H1 (cell line): ENCODE measurements around the gene IFNG-AS1. TPM values are rescaled to one million over a fixed set of nuclear protein-coding genes. Genes with fewer than 3 reads are reported as not detected.

Experiments
- CTCF ChIA-PET: fragments of 300-600 bp; sonication (Branson Sonifier 250); formaldehyde crosslinking; loops from one replicate; lab custom pipeline; 2021; ENCODE audit not compliant: partially characterized antibody; lab: Charles Lee
- POLR2A ChIA-PET: fragments of 300-600 bp; sonication (Branson Sonifier 250); formaldehyde crosslinking; loops from one replicate; lab custom pipeline; 2021; ENCODE audit warnings: inconsistent platforms; ENCODE audit not compliant: partially characterized antibody; lab: Charles Lee
- DNase-seq, 2 experiments: peaks; one replicate each; pipeline versions ENCODE4 v3.0.0 to v3.0.0-alpha.2; 2010 to 2022; ENCODE audit warnings: low spot score in 2 of 2, low read depth in 1 of 2, mixed read lengths in 1 of 2
- FAIRE-seq: peaks from 2 replicates; lab custom pipeline; 2011; peaks lifted over from hg19 to GRCh38; lab: Jason Lieb, UNC
- H2AFZ ChIP-seq: 2 replicates; pipeline ENCODE4 v1.8.1; 2012; ENCODE audit warnings: low read length, inconsistent platforms
- H2AK5ac ChIP-seq: 2 replicates; pipeline ENCODE4 v1.6.1; 2013; ENCODE audit warnings: low read depth, low read length
- H2BK120ac ChIP-seq: replicated peaks from 2 replicates; pipeline ENCODE3; 2013; ENCODE audit warnings: low read depth, low read length, inconsistent platforms
- H2BK12ac ChIP-seq: 2 replicates; pipeline ENCODE4 v1.6.1; 2013; ENCODE audit warnings: low read depth, low read length
- H2BK15ac ChIP-seq: 2 replicates; pipeline ENCODE4 v1.6.1; 2013; ENCODE audit warnings: low read length
- H2BK20ac ChIP-seq: 2 replicates; pipeline ENCODE4 v1.6.1; 2013; ENCODE audit warnings: low read length
- H2BK5ac ChIP-seq: 2 replicates; pipeline ENCODE4 v1.6.1; 2013; ENCODE audit warnings: low read depth, low read length
- H3K14ac ChIP-seq: 2 replicates; pipeline ENCODE4 v1.6.1; 2013; ENCODE audit warnings: inconsistent platforms; ENCODE audit not compliant: insufficient read length
- H3K18ac ChIP-seq: 2 replicates; pipeline ENCODE4 v1.6.1; 2013; ENCODE audit warnings: low read length; ENCODE audit errors: extremely low read depth
- H3K23ac ChIP-seq: 2 replicates; pipeline ENCODE4 v1.6.1; 2013; ENCODE audit warnings: inconsistent platforms; ENCODE audit not compliant: insufficient read length
- H3K23me2 ChIP-seq: 2 replicates; pipeline ENCODE4 v1.6.1; 2013; ENCODE audit warnings: low read depth, low read length
- H3K27ac ChIP-seq: 2 replicates; pipeline ENCODE4 v1.6.1; 2011; ENCODE audit warnings: low read depth, low read length, inconsistent platforms
- H3K27me3 ChIP-seq, 4 experiments: replicated peaks in 1 of 4; 1 replicate in 1 of 4; 2 replicates in 3 of 4; pipeline versions ENCODE4 v1.6.1 to v1.8.1; 2011 to 2013; ENCODE audit warnings: low read length in 3 of 4, mild to moderate bottlenecking in 3 of 4, inconsistent platforms in 2 of 4, mixed read lengths in 2 of 4, moderate library complexity in 1 of 4; ENCODE audit not compliant: control insufficient read depth in 3 of 4, insufficient read depth in 3 of 4; ENCODE audit errors: extremely low read depth in 1 of 4
- H3K36me3 ChIP-seq, 4 experiments: 2 replicates each; pipeline versions ENCODE4 v1.6.1 to v1.8.1; 2011 to 2013; ENCODE audit warnings: mild to moderate bottlenecking in 4 of 4, low read length in 3 of 4, moderate library complexity in 2 of 4, control low read depth in 1 of 4, inconsistent platforms in 1 of 4; ENCODE audit not compliant: insufficient read depth in 4 of 4, control insufficient read depth in 2 of 4
- H3K4ac ChIP-seq: replicated peaks from 2 replicates; pipeline ENCODE3; 2013; ENCODE audit warnings: low read length, low read depth, mixed read lengths, inconsistent platforms; ENCODE audit not compliant: insufficient read length
- H3K4me1 ChIP-seq, 4 experiments: replicated peaks in 1 of 4; 1 replicate in 1 of 4; 2 replicates in 3 of 4; pipeline versions ENCODE4 v1.6.1 to v1.8.1; 2011 to 2013; ENCODE audit warnings: low read length in 3 of 4, inconsistent platforms in 2 of 4, mixed read lengths in 1 of 4; ENCODE audit not compliant: insufficient read depth in 4 of 4, control insufficient read depth in 3 of 4
- H3K4me2 ChIP-seq, 2 experiments: 2 replicates each; pipeline versions ENCODE4 v1.6.1 to v1.8.1; 2011 to 2013; ENCODE audit warnings: low read depth in 2 of 2, low read length in 2 of 2, control low read depth in 1 of 2, inconsistent platforms in 1 of 2, mild to moderate bottlenecking in 1 of 2; ENCODE audit not compliant: insufficient read depth in 1 of 2
- H3K4me3 ChIP-seq, 4 experiments: fragments of 200-600, 300-600 bp in 1 of 4; sonication (generic), shearing (Covaris generic), sonication (Bioruptor Twin) in 1 of 4; 2 replicates each; pipeline versions ENCODE4 v1.5.1 to v1.8.1; 2011 to 2016; ENCODE audit warnings: low read length in 4 of 4, low read depth in 3 of 4, control low read depth in 2 of 4, inconsistent platforms in 2 of 4, mild to moderate bottlenecking in 2 of 4, mixed read lengths in 1 of 4, moderate library complexity in 1 of 4; ENCODE audit not compliant: insufficient read depth in 2 of 4; ENCODE audit errors: extremely low read depth in 1 of 4
- H3K56ac ChIP-seq: replicated peaks from 2 replicates; pipeline ENCODE3; 2013; ENCODE audit warnings: low read depth, mild to moderate bottlenecking, mixed read lengths, low read length, inconsistent platforms; ENCODE audit not compliant: insufficient read length
- H3K79me1 ChIP-seq: 2 replicates; pipeline ENCODE4 v1.6.1; 2013; ENCODE audit warnings: low read depth, low read length, control low read depth
- H3K79me2 ChIP-seq, 2 experiments: 2 replicates each; pipeline versions ENCODE4 v1.6.1 to v1.8.1; 2012 to 2013; ENCODE audit warnings: low read length in 2 of 2, mild to moderate bottlenecking in 2 of 2, inconsistent platforms in 1 of 2; ENCODE audit not compliant: insufficient read depth in 2 of 2, control insufficient read depth in 1 of 2
- H3K9ac ChIP-seq, 4 experiments: replicated peaks in 1 of 4; 1 replicate in 1 of 4; 2 replicates in 3 of 4; pipeline versions ENCODE4 v1.6.1 to v1.8.1; 2011 to 2013; ENCODE audit warnings: low read depth in 3 of 4, low read length in 3 of 4, control low read depth in 2 of 4, mild to moderate bottlenecking in 2 of 4, moderate library complexity in 2 of 4, inconsistent platforms in 1 of 4; ENCODE audit errors: extremely low read depth in 1 of 4
- H3K9me3 ChIP-seq, 2 experiments: 2 replicates each; pipeline versions ENCODE4 v1.6.1 to v1.8.1; 2012 to 2013; ENCODE audit warnings: mild to moderate bottlenecking in 2 of 2, moderate library complexity in 2 of 2, control low read depth in 1 of 2, inconsistent platforms in 1 of 2, low read depth in 1 of 2, low read length in 1 of 2, mixed read lengths in 1 of 2; ENCODE audit not compliant: insufficient read depth in 2 of 2
- H4K20me1 ChIP-seq, 2 experiments: replicated peaks in 1 of 2; 2 replicates each; pipeline versions ENCODE3 to v1.8.1; 2011 to 2013; ENCODE audit warnings: inconsistent platforms in 2 of 2, low read length in 2 of 2, mild to moderate bottlenecking in 1 of 2; ENCODE audit not compliant: insufficient read depth in 2 of 2, control insufficient read depth in 1 of 2
- H4K5ac ChIP-seq: 2 replicates; pipeline ENCODE4 v1.6.1; 2013; ENCODE audit warnings: low read length, low read depth, mixed read lengths, inconsistent platforms; ENCODE audit not compliant: insufficient read length
- H4K8ac ChIP-seq: 2 replicates; pipeline ENCODE4 v1.8.0; 2013; ENCODE audit warnings: mild to moderate bottlenecking, moderate library complexity, low read length, inconsistent platforms; ENCODE audit not compliant: insufficient read depth; ENCODE audit errors: extremely low read depth
- H4K91ac ChIP-seq: replicated peaks from 2 replicates; pipeline ENCODE3; 2013; ENCODE audit warnings: low read length, mixed read lengths, inconsistent platforms; ENCODE audit not compliant: insufficient read length
- BACH1 ChIP-seq: IDR thresholded peaks from 2 replicates; pipeline ENCODE4 v1.6.1; 2012; ENCODE audit warnings: low read length, improper control_type of control experiment
- BRCA1 ChIP-seq: IDR thresholded peaks from 2 replicates; pipeline ENCODE4 v1.6.1; 2012; ENCODE audit warnings: low read depth, low read length, improper control_type of control experiment
- CEBPB ChIP-seq: IDR thresholded peaks from 2 replicates; pipeline ENCODE4 v1.6.1; 2012; ENCODE audit warnings: low read depth, low read length
- CTCF ChIP-seq, 3 experiments: IDR thresholded peaks; 1 replicate in 2 of 3; 2 replicates in 1 of 3; pipeline versions ENCODE4 v1.5.1 to v1.6.1; 2011; ENCODE audit warnings: low read length in 3 of 3, mild to moderate bottlenecking in 3 of 3, inconsistent platforms in 2 of 3, low read depth in 1 of 3, moderate library complexity in 1 of 3; ENCODE audit not compliant: insufficient read depth in 1 of 3; ENCODE audit errors: control extremely low read depth in 1 of 3
- E2F6 ChIP-seq: IDR thresholded peaks from 2 replicates; pipeline ENCODE4 v1.6.1; 2012; ENCODE audit warnings: inconsistent platforms
- GABPA ChIP-seq: IDR thresholded peaks from 2 replicates; pipeline ENCODE4 v1.6.1; 2011; ENCODE audit warnings: mild to moderate bottlenecking, low read length, moderate library complexity, borderline replicate concordance; ENCODE audit not compliant: insufficient read depth
- GTF2F1 ChIP-seq: IDR thresholded peaks from 2 replicates; pipeline ENCODE4 v1.6.1; 2012; ENCODE audit warnings: low read depth, low read length, improper control_type of control experiment, borderline replicate concordance
- HDAC2 ChIP-seq, 2 experiments: fragments of 300-600 bp in 1 of 2; sonication (generic) in 1 of 2; IDR thresholded peaks; 2 replicates each; pipeline ENCODE4 v1.6.1; 2011 to 2012; ENCODE audit warnings: low read depth in 2 of 2, low read length in 2 of 2, mild to moderate bottlenecking in 2 of 2, moderate library complexity in 2 of 2, borderline replicate concordance in 1 of 2, inconsistent platforms in 1 of 2
- JUN ChIP-seq: IDR thresholded peaks from 2 replicates; pipeline ENCODE4 v1.6.1; 2011; ENCODE audit warnings: low read depth, mild to moderate bottlenecking, improper control_type of control experiment, low read length
- RXRA ChIP-seq: IDR thresholded peaks from 2 replicates; pipeline ENCODE4 v1.6.1; 2011; ENCODE audit warnings: low read depth, mild to moderate bottlenecking, low read length, moderate library complexity; ENCODE audit not compliant: insufficient read depth
- WGBS, 2 experiments: shearing (Covaris generic) in 1 of 2; methylation state at CpG; one replicate each; pipeline versions ENCODE4 v1.1.6 to v1.1.7; 2013 to 2015; ENCODE audit warnings: low lambda C conversion rate in 2 of 2, mixed read lengths in 2 of 2, inconsistent platforms in 1 of 2, low coverage in 1 of 2, missing lambda C conversion rate in 1 of 2; ENCODE audit not compliant: insufficient replicate concordance in 2 of 2, insufficient coverage in 1 of 2, insufficient read length in 1 of 2; ENCODE audit errors: extremely low coverage in 1 of 2, missing lambda C conversion rate in 1 of 2; 5-methylcytosine and 5-hydroxymethylcytosine counted together
- polyA plus RNA-seq, 7 experiments: library from polyadenylated mRNA; depleted of rRNA in 3 of 7; stranded (reverse) in 5 of 7; unstranded in 2 of 7; fragments of >200 nt in 5 of 7; fragments of 200-250 nt in 2 of 7; gene quantifications; 1 replicate in 5 of 7; 2 replicates in 1 of 7; 4 replicates in 1 of 7; pipeline versions ENCODE4 v1.2.1 to v1.2.3, GENCODE V29; 2011 to 2013; ENCODE audit warnings: missing spikeins in 2 of 7, mixed read lengths in 2 of 7
- total RNA-seq: library from RNA; stranded (reverse); fragmentation: NEBNext Ultra II Directional; extraction: Animal tissue kit (Norgen Biotek cat#: 25700); gene quantifications from 2 replicates; pipeline ENCODE4 v1.2.1, GENCODE V29; 2021

The IFNG-AS1 gene
- total and polyA plus RNA-seq, 2 of the 8 experiments (the other 6 are each of a cell fraction or from before 2014, with no cell fraction given): not detected

GRCh38 chr12:68042212-68042699, 53.0 kb downstream of the IFNG-AS1 start:
- no peaks in the 10 kb centered on the region for H4K20me1 ChIP-seq
- no peak overlapping the region for H3K14ac ChIP-seq
- H2BK20ac ChIP-seq: no peak overlapping the region
- no peak for DNase-seq
- no peaks in the 10 kb centered on the region for H3K4me1 ChIP-seq
- no peaks in the 10 kb centered on the region; a peak in 1 of 4 replicates for H3K9me3 ChIP-seq
- H2BK15ac ChIP-seq: no peak overlapping the region
- H3K9ac ChIP-seq: no peak overlapping the region; a peak in 1 of 7 replicates
- H3K56ac ChIP-seq: no peak overlapping the region
- no peak overlapping the region for H4K8ac ChIP-seq
- H3K79me1 ChIP-seq: no peaks in the 10 kb centered on the region
- no peaks in the 10 kb centered on the region for H3K23me2 ChIP-seq
- no peak overlapping the region for H3K23ac ChIP-seq
- H3K4me2 ChIP-seq: no peak overlapping the region
- ChIA-PET CTCF (interaction anchor here (1.0 to 8.4 kb wide), 7 partner anchors 13 to 686 kb away, joined by 3 to 82 read pairs (median 5); partner anchors contain the start of gene IFNG), POLR2A (no interaction called here)
- no peak overlapping the region for H2AK5ac ChIP-seq
- 91% methylated on average over 6 of the region's 6 CpGs; no CpG with 5 or more reads in 1 of the 2 experiments for WGBS, 2 experiments
- H3K79me2 ChIP-seq: no peaks in the 10 kb centered on the region
- no peaks in the 10 kb centered on the region for H3K27me3 ChIP-seq
- no peak overlapping the region for H2BK5ac ChIP-seq
- peak overlapping the region; percentile 18 for H2BK120ac ChIP-seq
- no peak overlapping the region for H2BK12ac ChIP-seq
- FAIRE-seq: no peak
- H4K5ac ChIP-seq: no peak overlapping the region
- H2AFZ ChIP-seq: peak overlapping the region; percentile 68; the same call in 1 of the 2 replicates
- no peak overlapping the region for H3K27ac ChIP-seq
- H4K91ac ChIP-seq: no peak overlapping the region
- no peak overlapping the region for H3K4ac ChIP-seq
- no peak overlapping the region for H3K18ac ChIP-seq
- no peaks in the 10 kb centered on the region for H3K36me3 ChIP-seq
- H3K4me3 ChIP-seq: no peak overlapping the region
- TF ChIP-seq BRCA1: no peak
- no peak for TF ChIP-seq JUN
- TF ChIP-seq HDAC2 (IDR thresholded peaks at IDR 0.05; ENCODE audit: borderline replicate concordance in 1 of 2, low read depth in 2 of 2, low read length in 2 of 2): no peak
- TF ChIP-seq E2F6: no peak
- TF ChIP-seq BACH1: no peak
- TF ChIP-seq GABPA: no peak
- TF ChIP-seq CEBPB: no peak
- no peak for TF ChIP-seq RXRA
- TF ChIP-seq GTF2F1: no peak
- no peak for TF ChIP-seq CTCF (IDR thresholded peaks at IDR 0.05; ENCODE audit: control extremely low read depth in 1 of 3, insufficient read depth in 1 of 3, low read depth in 1 of 3, low read length in 3 of 3)
